ENCODE measurements around the gene PTPN3. TPM values are rescaled to one million over a fixed set of nuclear protein-coding genes. Genes with fewer than 3 reads are reported as not detected.

Gene PTPN3
- total and polyA plus RNA-seq, 2 experiments from 2014 or later = 1.4 to 2.6 TPM

GRCh38 chr9:109479822-109480221 is 18.3 kb downstream of the PTPN3 start:
- Histone ChIP-seq H3F3A (replicated peaks; ENCODE audit: low read depth) (no peaks in the 10 kb centered on the region), H3K36me3 (ENCODE audit: insufficient read depth) (no peaks in the 10 kb centered on the region), H3K4me3 (no peak overlapping the region), H3K9me2 (ENCODE audit: insufficient read depth) (peaks cover 5% of the 10 kb centered on the region; the same call in 1 of the 2 replicates), H3K27ac (ENCODE audit: low read depth) (no peak overlapping the region), H3K4me2 (no peak overlapping the region), H4K20me1 (replicated peaks; ENCODE audit: insufficient read depth) (no peaks in the 10 kb centered on the region), H3K4me1 (ENCODE audit: insufficient read depth) (no peaks in the 10 kb centered on the region), H3K79me2 (replicated peaks; ENCODE audit: insufficient read depth) (no peaks in the 10 kb centered on the region), H3K27me3 (ENCODE audit: insufficient read depth) (no peaks in the 10 kb centered on the region), H2AFZ (no peak overlapping the region)
- peaks cover 4% of the 10 kb centered on the region for H3K27me3 Mint-ChIP-seq (ENCODE audit: insufficient read depth, low read depth, poor library complexity)
- peaks cover 9% of the 10 kb centered on the region; the same call in 2 of the 3 replicates for H3K4me1 Mint-ChIP-seq
- no peak for TF ChIP-seq ZNF114 (CRISPR knock-in tag; IDR thresholded peaks at IDR 0.05)
- TF ChIP-seq, protein P1, sequence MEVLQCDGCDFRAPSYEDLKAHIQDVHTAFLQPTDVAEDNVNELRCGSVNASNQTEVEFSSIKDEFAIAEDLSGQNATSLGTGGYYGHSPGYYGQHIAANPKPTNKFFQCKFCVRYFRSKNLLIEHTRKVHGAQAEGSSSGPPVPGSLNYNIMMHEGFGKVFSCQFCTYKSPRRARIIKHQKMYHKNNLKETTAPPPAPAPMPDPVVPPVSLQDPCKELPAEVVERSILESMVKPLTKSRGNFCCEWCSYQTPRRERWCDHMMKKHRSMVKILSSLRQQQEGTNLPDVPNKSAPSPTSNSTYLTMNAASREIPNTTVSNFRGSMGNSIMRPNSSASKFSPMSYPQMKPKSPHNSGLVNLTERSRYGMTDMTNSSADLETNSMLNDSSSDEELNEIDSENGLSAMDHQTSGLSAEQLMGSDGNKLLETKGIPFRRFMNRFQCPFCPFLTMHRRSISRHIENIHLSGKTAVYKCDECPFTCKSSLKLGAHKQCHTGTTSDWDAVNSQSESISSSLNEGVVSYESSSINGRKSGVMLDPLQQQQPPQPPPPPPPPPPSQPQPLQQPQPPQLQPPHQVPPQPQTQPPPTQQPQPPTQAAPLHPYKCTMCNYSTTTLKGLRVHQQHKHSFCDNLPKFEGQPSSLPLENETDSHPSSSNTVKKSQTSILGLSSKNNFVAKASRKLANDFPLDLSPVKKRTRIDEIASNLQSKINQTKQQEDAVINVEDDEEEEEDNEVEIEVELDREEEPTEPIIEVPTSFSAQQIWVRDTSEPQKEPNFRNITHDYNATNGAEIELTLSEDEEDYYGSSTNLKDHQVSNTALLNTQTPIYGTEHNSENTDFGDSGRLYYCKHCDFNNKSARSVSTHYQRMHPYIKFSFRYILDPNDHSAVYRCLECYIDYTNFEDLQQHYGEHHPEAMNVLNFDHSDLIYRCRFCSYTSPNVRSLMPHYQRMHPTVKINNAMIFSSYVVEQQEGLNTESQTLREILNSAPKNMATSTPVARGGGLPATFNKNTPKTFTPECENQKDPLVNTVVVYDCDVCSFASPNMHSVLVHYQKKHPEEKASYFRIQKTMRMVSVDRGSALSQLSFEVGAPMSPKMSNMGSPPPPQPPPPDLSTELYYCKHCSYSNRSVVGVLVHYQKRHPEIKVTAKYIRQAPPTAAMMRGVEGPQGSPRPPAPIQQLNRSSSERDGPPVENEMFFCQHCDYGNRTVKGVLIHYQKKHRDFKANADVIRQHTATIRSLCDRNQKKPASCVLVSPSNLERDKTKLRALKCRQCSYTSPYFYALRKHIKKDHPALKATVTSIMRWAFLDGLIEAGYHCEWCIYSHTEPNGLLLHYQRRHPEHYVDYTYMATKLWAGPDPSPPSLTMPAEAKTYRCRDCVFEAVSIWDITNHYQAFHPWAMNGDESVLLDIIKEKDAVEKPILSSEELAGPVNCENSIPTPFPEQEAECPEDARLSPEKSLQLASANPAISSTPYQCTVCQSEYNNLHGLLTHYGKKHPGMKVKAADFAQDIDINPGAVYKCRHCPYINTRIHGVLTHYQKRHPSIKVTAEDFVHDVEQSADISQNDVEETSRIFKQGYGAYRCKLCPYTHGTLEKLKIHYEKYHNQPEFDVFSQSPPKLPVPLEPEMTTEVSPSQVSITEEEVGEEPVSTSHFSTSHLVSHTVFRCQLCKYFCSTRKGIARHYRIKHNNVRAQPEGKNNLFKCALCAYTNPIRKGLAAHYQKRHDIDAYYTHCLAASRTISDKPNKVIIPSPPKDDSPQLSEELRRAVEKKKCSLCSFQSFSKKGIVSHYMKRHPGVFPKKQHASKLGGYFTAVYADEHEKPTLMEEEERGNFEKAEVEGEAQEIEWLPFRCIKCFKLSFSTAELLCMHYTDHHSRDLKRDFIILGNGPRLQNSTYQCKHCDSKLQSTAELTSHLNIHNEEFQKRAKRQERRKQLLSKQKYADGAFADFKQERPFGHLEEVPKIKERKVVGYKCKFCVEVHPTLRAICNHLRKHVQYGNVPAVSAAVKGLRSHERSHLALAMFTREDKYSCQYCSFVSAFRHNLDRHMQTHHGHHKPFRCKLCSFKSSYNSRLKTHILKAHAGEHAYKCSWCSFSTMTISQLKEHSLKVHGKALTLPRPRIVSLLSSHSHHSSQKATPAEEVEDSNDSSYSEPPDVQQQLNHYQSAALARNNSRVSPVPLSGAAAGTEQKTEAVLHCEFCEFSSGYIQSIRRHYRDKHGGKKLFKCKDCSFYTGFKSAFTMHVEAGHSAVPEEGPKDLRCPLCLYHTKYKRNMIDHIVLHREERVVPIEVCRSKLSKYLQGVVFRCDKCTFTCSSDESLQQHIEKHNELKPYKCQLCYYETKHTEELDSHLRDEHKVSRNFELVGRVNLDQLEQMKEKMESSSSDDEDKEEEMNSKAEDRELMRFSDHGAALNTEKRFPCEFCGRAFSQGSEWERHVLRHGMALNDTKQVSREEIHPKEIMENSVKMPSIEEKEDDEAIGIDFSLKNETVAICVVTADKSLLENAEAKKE (CRISPR knock-in tag; IDR thresholded peaks at IDR 0.05) = no peak
- TF ChIP-seq NANOG (IDR thresholded peaks at IDR 0.05; ENCODE audit: borderline replicate concordance) = no peak
- no peak for TF ChIP-seq CREB1 (CRISPR knock-in tag; IDR thresholded peaks at IDR 0.05; ENCODE audit: low read depth)
- no peak for TF ChIP-seq REST (IDR thresholded peaks at IDR 0.05; ENCODE audit: unreplicated experiment)
- TF ChIP-seq STAT1 (IDR thresholded peaks at IDR 0.05; ENCODE audit: unreplicated experiment) = no peak
- TF ChIP-seq EZH2phosphoT487 (IDR thresholded peaks at IDR 0.05; ENCODE audit: unreplicated experiment) = no peak
- no peak for TF ChIP-seq JUNB (IDR thresholded peaks at IDR 0.05; ENCODE audit: unreplicated experiment)
- TF ChIP-seq EZH2 (IDR thresholded peaks at IDR 0.05; ENCODE audit: low read depth, unreplicated experiment) = no peak
- TF ChIP-seq POLR2AphosphoS5 (IDR thresholded peaks at IDR 0.05; ENCODE audit: low read depth) = no peak
- TF ChIP-seq ZNF331 (CRISPR knock-in tag; IDR thresholded peaks at IDR 0.05; ENCODE audit: low read depth) = no peak
- TF ChIP-seq, protein P2, sequence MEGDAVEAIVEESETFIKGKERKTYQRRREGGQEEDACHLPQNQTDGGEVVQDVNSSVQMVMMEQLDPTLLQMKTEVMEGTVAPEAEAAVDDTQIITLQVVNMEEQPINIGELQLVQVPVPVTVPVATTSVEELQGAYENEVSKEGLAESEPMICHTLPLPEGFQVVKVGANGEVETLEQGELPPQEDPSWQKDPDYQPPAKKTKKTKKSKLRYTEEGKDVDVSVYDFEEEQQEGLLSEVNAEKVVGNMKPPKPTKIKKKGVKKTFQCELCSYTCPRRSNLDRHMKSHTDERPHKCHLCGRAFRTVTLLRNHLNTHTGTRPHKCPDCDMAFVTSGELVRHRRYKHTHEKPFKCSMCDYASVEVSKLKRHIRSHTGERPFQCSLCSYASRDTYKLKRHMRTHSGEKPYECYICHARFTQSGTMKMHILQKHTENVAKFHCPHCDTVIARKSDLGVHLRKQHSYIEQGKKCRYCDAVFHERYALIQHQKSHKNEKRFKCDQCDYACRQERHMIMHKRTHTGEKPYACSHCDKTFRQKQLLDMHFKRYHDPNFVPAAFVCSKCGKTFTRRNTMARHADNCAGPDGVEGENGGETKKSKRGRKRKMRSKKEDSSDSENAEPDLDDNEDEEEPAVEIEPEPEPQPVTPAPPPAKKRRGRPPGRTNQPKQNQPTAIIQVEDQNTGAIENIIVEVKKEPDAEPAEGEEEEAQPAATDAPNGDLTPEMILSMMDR (conservative IDR thresholded peaks at IDR 0.05; ENCODE audit: low read depth in 2 of 2) = no peak
- no peak for TF ChIP-seq ETS1 (IDR thresholded peaks at IDR 0.05)
- no peak for DNase-seq (ENCODE audit: low spot score)
- H3K36me3 Mint-ChIP-seq (ENCODE audit: low read depth) = no peaks in the 10 kb centered on the region
- H3K4me3 Mint-ChIP-seq = no peak overlapping the region
- no peaks in the 10 kb centered on the region for H3K9me3 Mint-ChIP-seq
- no peak for ATAC-seq
- H3K27ac Mint-ChIP-seq = no peak overlapping the region
